OCI-LY3 (cell line): ENCODE data around the gene UGT2A3.

ENCODE experiments used
- H2AFZ ChIP-seq: fragments of 200-600, 300-600 bp; shearing (Covaris generic); 2 replicates; pipeline ENCODE4 v1.6.0; 2014; ENCODE audit warnings: antibody characterized with exemption, low read depth, low read length
- H3K27ac ChIP-seq: fragments of 200-600, 300-600 bp; sonication (generic); 2 replicates; pipeline ENCODE4 v1.5.1; 2014; ENCODE audit warnings: mild to moderate bottlenecking, low read length, moderate library complexity, mixed read lengths
- H3K27me3 ChIP-seq: fragments of 200-600, 300-600 bp; sonication (generic); 2 replicates; pipeline ENCODE4 v1.6.1; 2014; ENCODE audit warnings: low read depth, low read length, mixed read lengths
- H3K36me3 ChIP-seq: fragments of 200-600, 300-600 bp; sonication (generic); replicated peaks from 2 replicates; pipeline ENCODE3; 2014; ENCODE audit warnings: low read depth, low read length, mixed read lengths
- H3K4me1 ChIP-seq: fragments of 300-600, 200-600 bp; sonication (generic); 2 replicates; pipeline ENCODE4 v1.6.1; 2014; ENCODE audit warnings: low read length, mixed read lengths
- H3K4me2 ChIP-seq: fragments of 200-600, 300-600 bp; sonication (generic); 2 replicates; pipeline ENCODE4 v1.6.1; 2014; ENCODE audit warnings: low read length, mixed read lengths
- H3K4me3 ChIP-seq: fragments of 300-600, 200-600 bp; sonication (generic); 2 replicates; pipeline ENCODE4 v1.5.1; 2014; ENCODE audit warnings: antibody characterized with exemption, mild to moderate bottlenecking, low read length, moderate library complexity
- H3K79me2 ChIP-seq: fragments of 300-600, 200-600 bp; shearing (Covaris generic); 2 replicates; pipeline ENCODE4 v1.6.1; 2014; ENCODE audit warnings: mild to moderate bottlenecking, low read length, mixed read lengths
- H3K9ac ChIP-seq: fragments of 300-600, 200-600 bp; shearing (Covaris generic); 2 replicates; pipeline ENCODE4 v1.6.0; 2014; ENCODE audit warnings: mild to moderate bottlenecking, low read length, moderate library complexity
- H3K9me3 ChIP-seq: fragments of 200-600, 300-600 bp; shearing (Covaris generic); 2 replicates; pipeline ENCODE4 v1.6.1; 2014; ENCODE audit warnings: low read length, mixed read lengths; ENCODE audit not compliant: insufficient read depth
- H4K20me1 ChIP-seq: fragments of 200-600, 300-600 bp; sonication (generic); 2 replicates; pipeline ENCODE4 v1.6.1; 2016; ENCODE audit warnings: low read length, mixed read lengths; ENCODE audit not compliant: insufficient read depth
- CTCF ChIP-seq: fragments of 200-600, 300-600 bp; sonication (generic); IDR thresholded peaks from 2 replicates; pipeline ENCODE4 v1.5.1; 2014; ENCODE audit warnings: antibody characterized with exemption, low read length, low read depth
- EZH2phosphoT487 ChIP-seq: fragments of 200-600 bp; shearing (Covaris generic); IDR thresholded peaks from 2 replicates; pipeline ENCODE4 v1.6.1; 2018; ENCODE audit warnings: antibody characterized with exemption, mixed run types, low read depth

UGT2A3 gene

GRCh38 chr4:68904786-68905185 lies 46.8 kb downstream of the UGT2A3 start:
- Histone ChIP-seq H4K20me1 (no peaks in the 10 kb centered on the region), H3K4me1 (peaks cover 4% of the 10 kb centered on the region; the same call in 1 of the 2 replicates), H3K27me3 (no peaks in the 10 kb centered on the region), H3K36me3 (no peaks in the 10 kb centered on the region), H3K9me3 (no peaks in the 10 kb centered on the region), H3K27ac (no peak overlapping the region), H2AFZ (peak overlapping the region; percentile 86), H3K4me2 (peak overlapping the region; percentile 74), H3K9ac (no peak overlapping the region), H3K4me3 (peak overlapping the region; percentile 66), H3K79me2 (no peaks in the 10 kb centered on the region)
- peak; percentile 49 for TF ChIP-seq CTCF
- TF ChIP-seq EZH2phosphoT487, result no peak

- H3K36me3 ChIP-seq, result no peaks in the 10 kb centered on the region
- TF ChIP-seq EZH2phosphoT487, result no peak
- H3K27me3 ChIP-seq, result no peaks in the 10 kb centered on the region
- H3K4me1 ChIP-seq, result no peaks in the 10 kb centered on the region
- no peak overlapping the region for H3K4me3 ChIP-seq
- H3K4me2 ChIP-seq, result no peak overlapping the region
- no peaks in the 10 kb centered on the region for H3K9me3 ChIP-seq
- H3K27ac ChIP-seq, result no peak overlapping the region
- no peaks in the 10 kb centered on the region for H3K79me2 ChIP-seq
- no peak overlapping the region for H3K9ac ChIP-seq
- no peaks in the 10 kb centered on the region for H4K20me1 ChIP-seq
- no peak overlapping the region for H2AFZ ChIP-seq
Measured at GRCh38 chr4:68896749-68897148, 54.9 kb downstream of the UGT2A3 start.

- no peak overlapping the region for H3K4me2 ChIP-seq
- H3K36me3 ChIP-seq, result no peaks in the 10 kb centered on the region
- H2AFZ ChIP-seq, result no peak overlapping the region
- H3K9me3 ChIP-seq, result no peaks in the 10 kb centered on the region
- H3K4me3 ChIP-seq, result no peak overlapping the region
- no peak overlapping the region for H3K9ac ChIP-seq
- H3K79me2 ChIP-seq, result no peaks in the 10 kb centered on the region
- no peaks in the 10 kb centered on the region for H3K27me3 ChIP-seq
- H3K4me1 ChIP-seq, result no peaks in the 10 kb centered on the region
- H4K20me1 ChIP-seq, result no peaks in the 10 kb centered on the region
- TF ChIP-seq EZH2phosphoT487 (no peak), CTCF (no peak)
- H3K27ac ChIP-seq, result no peak overlapping the region
Measured at GRCh38 chr4:68895561-68896198, 55.9 kb downstream of the UGT2A3 start.

GRCh38 chr4:68892861-68893260 lies 58.7 kb downstream of the UGT2A3 start:
- Histone ChIP-seq H3K27ac (no peak overlapping the region), H2AFZ (no peak overlapping the region), H3K27me3 (no peaks in the 10 kb centered on the region), H3K4me2 (no peak overlapping the region), H4K20me1 (no peaks in the 10 kb centered on the region), H3K4me1 (no peaks in the 10 kb centered on the region), H3K36me3 (no peaks in the 10 kb centered on the region), H3K9me3 (no peaks in the 10 kb centered on the region), H3K79me2 (no peaks in the 10 kb centered on the region), H3K4me3 (no peak overlapping the region), H3K9ac (no peak overlapping the region)
- TF ChIP-seq EZH2phosphoT487 (no peak), CTCF (no peak)
